Skin epidermis (tissue), 12 donors: ENCODE results near the gene ABTB2.

Experiments
- H3K27ac ChIP-seq, 21 experiments: fragments of 200-600 bp; sonication (generic) in 11 of 21; one replicate each; pipeline ENCODE4 v1.5.0; 2020; ENCODE audit warnings: mild to moderate bottlenecking in 3 of 21, inconsistent platforms in 2 of 21, moderate library complexity in 2 of 21
- H3K4me3 ChIP-seq, 7 experiments: fragments of 200-600 bp; sonication (generic) in 2 of 7; one replicate each; pipeline ENCODE4 v1.5.0; 2020; ENCODE audit warnings: inconsistent platforms in 2 of 7, mild to moderate bottlenecking in 2 of 7, moderate library complexity in 1 of 7

ABTB2 gene

GRCh38 chr11:34300926-34301295 lies 56.9 kb downstream of the ABTB2 start:
- Histone ChIP-seq H3K4me3 (no peak overlapping the region), H3K27ac (no peak overlapping the region)

GRCh38 chr11:34300026-34300925 lies 57.5 kb downstream of the ABTB2 start:
- no peak overlapping the region for H3K4me3 ChIP-seq
- no peak overlapping the region for H3K27ac ChIP-seq

- no peak overlapping the region for H3K27ac ChIP-seq
- H3K4me3 ChIP-seq: no peak overlapping the region
These were observed 58.4 kb downstream of the ABTB2 start for GRCh38 chr11:34299284-34299972.

GRCh38 chr11:34298871-34299270 lies 58.9 kb downstream of the ABTB2 start:
- no peak overlapping the region for H3K27ac ChIP-seq

GRCh38 chr11:34296412-34296811 lies 61.4 kb downstream of the ABTB2 start:
- Histone ChIP-seq H3K4me3 (no peak overlapping the region), H3K27ac (no peak overlapping the region)

More at GRCh38 chr11:34298871-34299270, 58.9 kb downstream of the ABTB2 start:
- no peak overlapping the region for H3K4me3 ChIP-seq

DNA sequence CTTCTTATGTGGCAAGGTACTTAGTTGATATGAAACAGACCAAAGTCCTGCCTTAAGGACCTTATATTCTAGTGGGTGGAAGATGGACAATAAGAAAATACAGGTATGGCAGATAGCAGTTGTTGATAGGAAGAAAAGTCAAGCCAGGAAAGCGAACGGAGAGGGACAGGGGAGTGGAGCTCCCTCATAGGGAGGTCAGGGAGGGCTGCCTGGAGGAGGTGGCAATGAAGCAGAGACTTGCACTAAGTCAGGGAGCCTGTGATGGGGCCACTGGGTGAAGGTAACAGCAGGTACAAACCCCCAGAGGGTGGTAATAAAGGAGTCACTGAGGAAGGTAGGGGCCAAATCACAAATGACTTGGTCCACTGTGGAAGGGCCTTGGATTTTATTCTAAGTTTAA lies 65.3 kb downstream of the ABTB2 start:
- H3K4me3 ChIP-seq: no peak overlapping the region
- no peak overlapping the region for H3K27ac ChIP-seq

DNA sequence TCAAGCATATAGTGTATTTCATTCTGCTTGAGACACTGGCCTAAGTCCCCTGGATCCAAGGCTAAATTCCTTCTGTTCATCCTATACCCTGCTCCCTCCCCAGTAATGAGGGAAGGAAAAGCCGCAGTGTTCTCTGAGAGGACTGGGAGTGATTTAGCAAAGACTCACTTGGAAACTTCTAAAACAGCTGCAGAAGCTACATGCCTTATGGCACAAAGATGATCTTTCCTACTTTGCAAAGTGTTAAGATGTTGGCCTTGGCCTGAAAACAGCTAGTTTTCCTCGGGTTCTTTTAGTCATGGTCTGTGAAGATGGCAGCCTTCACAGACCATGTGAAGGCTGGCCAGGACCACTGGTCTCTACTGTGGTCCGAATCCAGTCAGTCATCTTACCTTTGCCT lies 65.7 kb downstream of the ABTB2 start:
- no peak overlapping the region for H3K4me3 ChIP-seq
- H3K27ac ChIP-seq: no peak overlapping the region

- no peak overlapping the region for H3K4me3 ChIP-seq
- H3K27ac ChIP-seq: no peak overlapping the region
These were observed 66.9 kb downstream of the ABTB2 start for GRCh38 chr11:34290926-34291325.

- no peak overlapping the region for H3K4me3 ChIP-seq
- H3K27ac ChIP-seq: no peak overlapping the region
These were observed 69.3 kb downstream of the ABTB2 start for GRCh38 chr11:34288492-34288891.

DNA sequence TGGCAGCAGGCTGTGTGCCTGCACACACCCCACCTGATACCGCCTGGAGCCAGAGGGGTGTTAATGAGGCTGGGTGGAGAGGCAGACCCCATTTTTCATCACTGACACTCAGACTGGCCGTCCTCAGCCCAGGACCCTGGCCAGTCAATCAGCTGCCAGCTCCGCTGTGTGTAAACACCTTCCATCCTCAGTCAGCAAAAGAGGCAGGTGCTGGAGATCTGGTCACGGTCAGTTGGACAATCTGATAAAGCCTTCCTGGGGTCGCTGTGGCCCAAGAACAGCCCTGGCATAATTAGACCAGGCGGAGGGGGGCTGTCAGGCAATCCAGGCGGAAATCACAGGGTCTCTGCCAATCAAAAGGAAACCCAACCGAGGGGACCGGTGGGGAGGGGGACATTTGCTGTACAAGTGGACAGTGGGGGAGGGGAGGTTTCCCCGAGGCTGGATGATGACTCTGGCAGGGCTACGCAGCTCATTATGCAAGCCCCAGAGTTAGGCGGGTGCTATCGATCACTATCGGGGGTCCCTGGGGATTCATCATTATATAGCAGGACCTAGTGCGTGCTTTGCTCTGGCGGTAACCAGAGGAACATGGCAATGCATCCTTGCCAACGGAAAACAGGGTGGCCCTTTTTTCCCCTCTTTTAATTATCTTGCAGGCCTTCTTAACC lies 72.9 kb downstream of the ABTB2 start:
- no peak overlapping the region for H3K4me3 ChIP-seq
- no peak overlapping the region for H3K27ac ChIP-seq

DNA sequence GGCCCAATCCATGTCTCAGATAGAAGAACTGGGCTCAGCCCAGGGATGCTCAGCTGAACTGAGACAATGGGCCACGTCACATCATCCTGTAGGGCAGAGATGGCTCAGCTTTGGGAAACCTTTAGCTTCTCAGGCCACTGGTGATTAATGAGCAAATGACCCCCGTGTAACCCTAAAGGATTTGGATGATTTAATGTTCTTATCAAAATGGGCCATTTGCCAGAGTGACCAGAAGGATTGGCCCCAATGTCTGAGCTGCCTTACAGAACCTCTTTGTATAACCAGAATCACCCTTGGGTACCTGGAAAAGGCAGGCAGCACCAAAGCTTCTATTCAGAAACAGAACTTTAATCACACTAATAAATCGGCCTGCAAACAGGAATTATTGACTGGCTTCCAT lies 73.7 kb downstream of the ABTB2 start:
- no peak overlapping the region for H3K4me3 ChIP-seq

GRCh38 chr11:34280945-34281872 lies 76.6 kb downstream of the ABTB2 start:
- peak overlapping the region in 3 of 21 experiments; percentile 26 to 47 (median 46) for H3K27ac ChIP-seq
- H3K4me3 ChIP-seq: no peak overlapping the region

More for the DNA sequence above, 73.7 kb downstream of the ABTB2 start:
- no peak overlapping the region for H3K27ac ChIP-seq

- Histone ChIP-seq H3K4me3 (no peak overlapping the region), H3K27ac (no peak overlapping the region)
These were observed 79.0 kb downstream of the ABTB2 start for GRCh38 chr11:34278693-34279297.

DNA sequence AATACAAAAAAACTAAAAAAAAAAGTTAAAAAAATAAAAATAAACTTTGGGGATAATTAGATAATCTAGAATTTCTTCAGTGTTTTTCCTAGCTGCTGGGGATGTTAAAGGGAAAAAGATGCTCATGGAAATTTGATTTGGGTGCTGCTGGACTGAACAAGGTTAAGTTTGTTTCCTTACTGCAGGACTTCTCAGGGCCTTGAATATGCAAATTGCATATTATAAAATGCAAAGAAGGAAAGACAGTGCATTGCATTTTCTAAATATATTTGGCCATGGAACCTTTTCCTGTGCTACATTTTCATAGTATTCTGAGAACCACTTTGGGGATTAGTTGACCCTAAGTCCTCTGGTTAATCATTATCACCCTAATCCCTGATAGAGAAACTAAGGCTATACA lies 79.6 kb downstream of the ABTB2 start:
- Histone ChIP-seq H3K27ac (no peak overlapping the region), H3K4me3 (no peak overlapping the region)

DNA sequence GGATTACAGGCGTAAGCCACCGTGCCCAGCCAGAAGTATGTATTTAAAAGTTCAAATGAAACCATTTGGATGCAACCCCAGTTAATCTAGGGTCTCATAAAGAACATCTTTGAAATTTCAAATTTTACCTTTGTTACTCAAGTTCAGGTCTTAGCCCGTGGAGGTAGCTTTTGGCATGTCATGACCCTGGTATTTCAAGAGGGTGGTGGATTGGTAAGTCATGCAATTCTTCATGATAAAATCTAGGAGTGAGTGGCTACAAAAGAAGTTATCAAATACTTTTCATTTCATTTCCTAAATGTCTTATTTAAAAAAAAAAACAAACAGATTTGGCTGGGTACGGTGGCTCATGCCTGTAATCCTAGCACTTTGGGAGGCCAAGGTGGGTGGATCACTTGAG lies 80.6 kb downstream of the ABTB2 start:
- no peak overlapping the region for H3K4me3 ChIP-seq
- no peak overlapping the region for H3K27ac ChIP-seq

DNA sequence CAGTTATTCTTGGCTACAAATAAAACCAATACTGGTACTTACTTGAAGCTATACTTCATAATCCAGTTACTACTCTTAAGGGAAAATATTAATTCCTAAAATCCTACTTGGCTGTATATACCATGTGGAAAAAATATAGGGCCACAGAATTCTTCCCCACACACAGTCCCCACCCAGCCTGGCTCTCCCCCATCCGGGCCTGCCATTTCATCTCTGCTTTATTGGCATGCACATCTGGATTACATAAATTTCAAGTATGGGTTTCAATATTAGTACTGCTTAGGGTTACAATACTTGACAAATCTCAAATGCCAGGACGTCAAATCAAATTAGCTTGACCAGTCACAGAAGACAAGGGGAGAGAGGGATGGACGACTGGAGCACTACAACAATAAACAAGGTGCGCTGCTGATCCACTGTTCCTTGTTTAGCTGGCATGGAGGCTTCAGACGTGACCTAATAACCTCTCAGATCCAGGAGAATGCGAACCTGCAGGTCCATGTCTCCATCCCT lies 81.4 kb downstream of the ABTB2 start:
- peak overlapping the region in 8 of 21 experiments; percentile 29 to 87 (median 76) for H3K27ac ChIP-seq

DNA sequence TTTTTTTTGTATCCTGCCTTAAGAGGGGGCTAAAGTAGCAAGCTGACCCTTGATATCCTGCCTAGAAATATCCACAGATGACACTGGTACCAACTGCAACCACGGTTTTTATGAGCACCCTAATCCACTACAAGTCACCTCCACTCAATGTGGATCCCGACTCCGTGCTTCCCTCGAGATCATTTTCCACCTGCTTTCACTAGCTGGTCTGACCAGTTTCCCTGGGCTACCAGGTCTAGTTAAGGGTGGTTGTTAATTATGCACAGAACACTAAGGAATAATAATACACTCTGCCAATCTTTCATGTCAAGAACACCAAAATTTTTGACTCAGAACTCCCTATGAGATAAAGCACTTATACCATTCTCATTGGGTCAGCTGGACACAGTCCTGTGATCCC lies 82.3 kb downstream of the ABTB2 start:
- Histone ChIP-seq H3K27ac (peak overlapping the region in 19 of 21 experiments; percentile 56 to 87 (median 74)), H3K4me3 (no peak overlapping the region)

More for the DNA sequence above, 81.4 kb downstream of the ABTB2 start:
- H3K4me3 ChIP-seq: no peak overlapping the region

GRCh38 chr11:34274712-34275398 lies 83.0 kb downstream of the ABTB2 start:
- peak overlapping the region in 19 of 21 experiments; percentile 56 to 87 (median 74) for H3K27ac ChIP-seq
- no peak overlapping the region for H3K4me3 ChIP-seq
